NCI-H446 treated with DMSO at 0.1 percent for 48 hours (cell line): ENCODE data around the gene PHF19.

ENCODE experiments used
- DNase-seq: peaks from one replicate; lab custom pipeline; 2025; lab: John Stamatoyannopoulos, UW

The PHF19 gene

DNA sequence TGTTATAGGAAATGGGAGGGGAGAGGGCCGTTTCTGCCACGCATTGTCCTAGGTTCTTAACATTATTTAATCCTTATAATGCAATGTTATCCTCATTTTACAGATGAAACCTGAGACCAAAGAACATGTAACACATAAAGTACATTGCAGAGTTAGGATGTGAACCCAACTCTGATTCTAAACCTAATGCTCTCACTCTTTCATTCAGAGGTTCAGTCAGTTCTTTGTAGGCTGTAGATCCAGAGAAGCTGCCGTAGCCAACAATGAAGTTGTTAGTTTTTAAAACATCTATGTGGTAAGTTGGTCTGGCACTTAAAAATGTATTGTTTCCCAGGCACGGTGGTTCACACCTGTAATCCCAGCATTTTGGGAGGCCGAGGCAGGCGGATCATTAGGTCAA is 23.8 kb downstream of the PHF19 start:
- DNase-seq: no peak

GRCh38 chr9:120852240-120853010 is 24.6 kb downstream of the PHF19 start:
- no peak for DNase-seq

- DNase-seq: no peak
Measured at GRCh38 chr9:120851449-120851848, 25.5 kb downstream of the PHF19 start.

- DNase-seq: no peak
Measured at GRCh38 chr9:120850315-120850714, 26.7 kb downstream of the PHF19 start.

DNA sequence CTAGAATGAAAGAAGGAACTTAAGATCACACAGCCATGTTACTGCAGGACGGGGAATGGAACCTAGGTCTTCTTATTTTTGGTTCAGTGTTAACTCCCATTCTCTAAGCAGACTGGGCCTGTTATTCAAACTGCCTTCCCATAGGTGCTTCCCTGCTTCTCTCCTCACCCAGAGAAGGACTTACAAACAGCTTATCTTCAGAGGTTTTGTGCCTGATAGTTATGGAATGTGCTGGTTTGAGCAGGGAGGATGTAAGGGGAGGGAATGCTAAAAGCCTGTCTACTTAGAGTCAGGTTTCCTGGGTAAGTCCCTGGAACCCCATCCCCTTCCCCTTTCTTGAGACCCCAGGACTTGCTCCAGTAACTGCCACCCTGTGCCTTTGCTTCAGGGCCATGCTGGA is 30.1 kb downstream of the PHF19 start:
- DNase-seq: no peak

GRCh38 chr9:120846251-120846889 is 30.6 kb downstream of the PHF19 start:
- no peak for DNase-seq

DNA sequence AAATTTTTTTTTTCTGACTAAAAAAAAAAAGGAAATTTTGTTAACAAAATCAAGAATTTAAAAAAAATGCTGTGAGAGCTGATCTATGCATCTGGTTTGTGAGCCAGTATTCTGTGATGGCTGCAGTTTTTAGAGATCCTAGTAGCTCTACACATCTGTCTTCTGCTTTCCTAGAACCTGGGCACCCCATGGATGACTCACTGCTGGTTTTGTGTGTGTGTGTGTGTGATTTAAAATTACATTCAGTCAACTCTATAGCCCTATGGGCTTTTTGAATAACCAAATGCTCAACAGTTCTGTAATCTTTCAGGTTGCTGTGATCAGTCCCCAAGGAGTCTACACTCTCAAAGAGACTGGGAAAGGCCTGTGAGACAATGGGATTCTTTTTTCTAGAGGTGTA is 31.7 kb downstream of the PHF19 start:
- DNase-seq: no peak

GRCh38 chr9:120842685-120843485 is 34.1 kb downstream of the PHF19 start, which contains the start of gene PSMD5:
Gene PSMD5, minus strand, starts transcription at chr9:120842922. Its CDS starts 13 bp downstream, at chr9:120842909.
- DNase-seq: peak; percentile 97

DNA sequence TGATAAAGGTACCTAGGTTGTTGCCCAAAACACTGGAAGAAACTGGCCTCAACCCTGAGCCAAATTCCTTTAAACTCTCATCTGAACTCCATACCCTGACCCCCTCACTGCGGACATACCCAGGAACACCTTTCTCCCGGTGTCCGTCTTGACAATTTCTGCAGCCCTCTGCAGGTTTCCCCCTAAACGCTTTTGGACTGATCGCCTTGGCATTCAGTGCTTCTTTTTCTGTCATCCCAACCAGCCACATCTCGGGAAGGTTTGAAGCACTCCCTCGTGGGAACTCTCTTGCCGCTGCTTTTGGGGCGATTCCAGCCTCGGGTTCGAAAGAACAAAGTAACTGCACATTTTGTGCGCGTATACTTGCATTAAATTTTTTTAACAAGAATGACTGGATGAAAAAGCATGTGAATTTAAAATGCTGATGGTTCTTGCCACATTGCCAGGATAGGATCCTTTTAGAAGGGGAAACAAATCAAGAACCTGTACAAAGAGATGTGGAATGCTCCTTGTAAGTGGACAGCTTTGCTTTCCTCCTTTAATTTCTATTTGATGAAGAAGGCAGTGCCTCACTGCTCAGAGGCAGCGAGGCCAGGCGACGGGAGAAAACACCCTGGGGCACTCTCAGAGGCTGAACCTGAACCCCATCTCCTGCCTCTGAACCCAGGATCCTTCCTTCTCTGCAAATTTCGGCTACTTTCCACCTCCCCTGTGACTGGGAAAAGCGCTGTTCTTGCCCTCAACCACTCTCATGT is 34.9 kb downstream of the PHF19 start:
- DNase-seq: no peak

GRCh38 chr9:120839146-120839545 is 37.8 kb downstream of the PHF19 start:
- no peak for DNase-seq

GRCh38 chr9:120837921-120838320 is 39.1 kb downstream of the PHF19 start:
- DNase-seq: no peak

DNA sequence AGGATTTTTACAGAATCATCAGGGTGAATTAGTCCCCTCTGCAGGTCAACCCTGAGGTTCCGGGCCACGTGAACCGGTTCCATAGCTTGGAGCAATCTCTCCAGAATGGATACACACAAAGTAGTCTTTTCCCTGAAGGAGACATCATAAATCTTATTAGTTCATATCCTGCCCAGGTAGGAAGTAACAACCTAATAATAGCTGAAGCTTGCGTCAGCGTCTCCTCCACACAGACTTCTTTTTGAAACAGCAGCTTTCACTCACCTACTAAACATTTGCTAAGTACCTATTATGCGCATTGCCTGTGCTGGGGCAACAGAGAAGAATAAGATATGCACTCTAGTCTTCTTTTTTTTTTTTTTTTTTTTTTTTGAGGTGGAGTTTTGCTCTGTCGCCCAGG is 43.7 kb downstream of the PHF19 start:
- no peak for DNase-seq

- no peak for DNase-seq
Measured at GRCh38 chr9:120832807-120833206, 44.2 kb downstream of the PHF19 start.

DNA sequence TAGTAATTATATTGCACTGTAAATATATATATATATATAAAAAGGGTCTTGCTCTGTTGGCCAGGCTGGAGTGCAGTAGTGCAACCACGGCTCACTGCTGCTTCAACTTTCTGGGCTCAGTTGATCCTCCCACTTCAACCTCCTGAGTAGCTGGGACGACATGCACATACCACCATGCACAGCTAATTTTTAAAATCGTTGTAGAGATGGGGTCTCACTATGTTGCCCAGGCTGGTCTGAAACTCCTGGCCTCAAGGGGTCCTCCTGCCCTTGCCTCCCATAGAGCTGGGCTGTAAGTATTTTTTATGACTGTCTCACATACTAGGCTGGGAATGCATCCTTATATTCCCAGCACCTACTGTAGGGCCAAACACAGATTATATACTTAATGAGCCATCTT is 46.1 kb downstream of the PHF19 start:
- DNase-seq: no peak

DNA sequence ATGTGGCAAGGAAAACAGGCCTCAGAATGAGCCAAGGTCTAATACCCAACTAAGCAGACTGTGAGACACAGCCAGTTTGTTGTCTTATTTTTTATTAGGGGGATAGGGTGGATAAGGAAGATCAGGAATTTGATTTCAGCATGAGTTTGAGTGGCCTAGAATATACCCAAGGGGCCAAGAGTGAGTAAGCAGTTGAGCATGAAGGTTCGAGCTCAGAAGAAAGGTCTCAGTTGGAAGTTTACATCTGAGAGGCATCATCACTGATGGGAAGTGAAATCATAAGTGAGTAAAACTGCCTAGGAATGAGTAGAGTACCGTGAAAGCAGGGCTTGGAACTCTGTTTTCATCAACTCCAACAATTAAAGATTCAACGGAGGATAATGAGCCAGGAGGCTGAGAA is 46.8 kb downstream of the PHF19 start:
- DNase-seq: no peak

GRCh38 chr9:120829650-120830049 is 47.3 kb downstream of the PHF19 start:
- no peak for DNase-seq

DNA sequence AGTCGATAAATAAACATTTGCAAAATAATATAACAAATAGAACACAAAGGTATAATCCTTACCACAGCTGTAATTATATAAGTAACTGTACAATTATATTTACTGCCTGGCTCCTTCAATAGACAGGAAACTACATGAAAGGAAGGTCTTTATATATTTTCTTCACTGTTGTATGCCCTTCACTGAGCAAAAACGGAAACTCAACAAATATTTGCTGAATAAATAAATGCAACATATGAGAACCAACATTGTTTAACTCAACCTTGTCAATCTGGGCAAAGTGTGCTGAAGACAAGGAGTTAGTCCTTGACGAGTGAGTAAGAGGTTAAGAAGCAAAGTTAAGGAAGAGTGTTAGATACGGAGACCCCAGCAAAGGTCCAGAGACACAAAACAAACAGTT is 56.9 kb downstream of the PHF19 start:
- DNase-seq: no peak

- no peak for DNase-seq
Measured at GRCh38 chr9:120818595-120818994, 58.4 kb downstream of the PHF19 start.

GRCh38 chr9:120815075-120815474 is 61.9 kb downstream of the PHF19 start:
- DNase-seq: no peak

GRCh38 chr9:120808931-120809330 is 68.1 kb downstream of the PHF19 start:
- DNase-seq: no peak

GRCh38 chr9:120807607-120808379 is 69.2 kb downstream of the PHF19 start:
- DNase-seq: no peak
